Amygdala (tissue), 56 donors: Measurements from ENCODE around the gene NCOA1.
"Not testable (repeated sequence)": the region's sequence is repeated elsewhere in the genome, so short reads cannot be mapped to it uniquely, and the experiment has no call there.

Source experiments
- DNase-seq, 56 donors: peaks; one replicate each; lab custom pipeline; 2025; lab: John Stamatoyannopoulos, UW

NCOA1 gene

DNA sequence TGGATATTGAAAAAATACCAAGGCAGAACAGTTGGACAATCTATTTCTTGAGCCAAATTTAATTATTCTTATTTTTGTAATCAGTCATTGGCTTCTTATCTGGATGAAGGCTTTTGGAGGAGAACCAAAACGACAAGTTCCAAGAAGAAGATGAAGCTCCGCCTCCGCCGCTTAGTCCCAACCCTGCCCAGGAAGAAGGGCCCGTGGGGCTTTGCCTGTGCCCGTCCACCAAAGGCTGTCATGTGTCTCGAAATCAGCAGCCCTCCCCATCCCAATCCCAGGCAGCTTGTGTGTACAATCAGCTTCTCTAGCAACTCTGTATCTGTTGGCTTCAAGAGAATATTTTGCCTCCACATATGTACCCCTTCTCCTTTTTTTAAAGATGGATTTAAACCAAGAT, 277.5 kb downstream of the NCOA1 start:
- no peak for DNase-seq

DNA sequence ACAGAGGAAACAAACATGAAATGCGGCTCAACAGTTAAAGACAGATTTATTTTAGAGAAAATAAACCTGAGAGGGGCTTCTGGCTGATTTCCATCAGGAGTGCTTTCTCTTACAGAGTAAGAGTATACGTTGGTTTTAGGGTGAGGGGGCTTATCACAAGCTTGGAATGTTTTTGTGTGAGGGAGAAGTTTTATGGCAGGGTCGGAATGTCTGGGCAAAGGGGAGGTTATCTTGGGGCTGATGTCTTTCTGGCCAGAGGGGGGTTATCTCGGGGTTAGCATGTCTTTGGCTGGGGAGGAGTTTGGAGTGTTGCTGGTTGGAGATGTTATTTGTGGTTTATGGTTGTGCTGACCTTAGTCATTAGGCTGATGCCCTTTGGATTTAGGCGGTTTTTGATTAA, 280.0 kb downstream of the NCOA1 start:
- no peak for DNase-seq

DNA sequence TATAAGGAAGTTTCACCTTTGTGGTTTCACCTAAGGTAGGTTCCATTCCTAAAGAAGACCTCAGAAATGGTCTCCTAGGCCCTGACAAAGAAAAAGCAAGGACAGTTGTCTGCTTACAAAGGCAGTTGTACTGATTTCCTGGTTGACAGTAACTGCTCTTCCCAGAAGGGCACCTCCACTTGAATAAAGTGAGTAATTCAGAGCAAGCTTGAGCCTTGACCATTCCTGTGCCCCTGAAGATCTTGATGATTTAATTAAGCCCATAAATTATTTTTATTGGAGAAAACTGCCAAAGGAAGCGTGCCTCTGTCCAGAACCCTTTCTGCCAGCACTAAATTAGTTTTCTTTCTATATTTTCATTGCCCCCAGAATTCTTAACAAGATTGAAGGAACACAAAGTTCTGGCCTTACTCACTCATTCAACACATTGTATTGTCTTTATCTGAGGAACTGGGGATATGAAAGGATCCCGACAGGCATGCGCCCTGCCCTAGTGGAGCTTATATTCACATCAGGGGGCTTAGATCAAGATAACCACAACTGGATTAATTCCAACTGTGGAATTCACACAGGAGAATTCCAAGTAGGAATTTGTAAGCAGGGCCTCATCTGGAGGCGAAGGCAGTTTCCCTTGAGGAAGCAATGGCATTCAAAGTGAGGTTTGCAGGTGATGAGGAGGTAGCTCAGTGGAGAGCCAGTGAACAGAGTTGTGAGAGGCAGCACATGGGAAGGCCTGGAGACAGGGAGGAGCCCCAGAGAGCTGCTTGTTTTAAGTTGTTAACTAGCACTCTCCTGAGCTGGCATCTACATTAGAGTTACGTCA, 280.9 kb downstream of the NCOA1 start:
- DNase-seq = no peak

DNA sequence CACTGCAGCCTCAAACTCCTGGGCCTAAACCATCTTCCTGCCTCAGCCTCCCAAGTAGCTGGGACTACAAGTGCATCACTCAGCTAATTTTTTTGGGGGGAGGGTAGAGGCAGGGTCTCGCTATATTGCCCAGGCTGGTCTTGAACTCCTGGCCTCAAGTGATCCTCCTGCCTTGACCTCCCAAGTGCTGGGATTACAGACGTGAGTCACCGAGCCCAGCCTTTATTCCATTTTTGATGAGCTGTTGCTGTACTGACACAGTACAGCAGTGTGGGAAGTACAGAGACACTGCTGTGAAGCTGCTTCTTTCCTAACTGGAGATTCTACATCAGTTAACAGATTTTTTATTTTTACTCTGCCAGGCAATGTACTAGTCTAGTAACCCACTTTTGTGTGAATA, 283.3 kb downstream of the NCOA1 start:
- no peak for DNase-seq

DNA sequence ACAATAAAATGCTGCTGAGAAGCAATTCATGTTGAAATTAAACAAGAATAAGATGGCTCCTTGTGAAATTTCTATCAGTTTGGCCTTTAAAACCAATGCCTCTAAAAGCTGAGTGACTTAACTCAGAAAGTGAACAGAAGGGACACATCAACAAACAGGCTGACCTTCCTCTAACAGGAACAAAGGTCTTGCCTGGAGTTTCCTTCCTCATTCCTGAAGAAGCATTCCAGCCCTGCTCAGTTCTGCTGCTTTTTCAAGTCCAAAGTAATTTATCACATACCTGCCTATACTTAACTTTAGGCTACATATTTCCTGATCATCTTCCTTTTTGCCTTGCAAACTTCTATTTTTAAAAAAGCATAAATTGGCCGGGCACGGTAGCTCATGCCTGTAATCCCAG, 288.1 kb downstream of the NCOA1 start:
- no peak for DNase-seq

DNA sequence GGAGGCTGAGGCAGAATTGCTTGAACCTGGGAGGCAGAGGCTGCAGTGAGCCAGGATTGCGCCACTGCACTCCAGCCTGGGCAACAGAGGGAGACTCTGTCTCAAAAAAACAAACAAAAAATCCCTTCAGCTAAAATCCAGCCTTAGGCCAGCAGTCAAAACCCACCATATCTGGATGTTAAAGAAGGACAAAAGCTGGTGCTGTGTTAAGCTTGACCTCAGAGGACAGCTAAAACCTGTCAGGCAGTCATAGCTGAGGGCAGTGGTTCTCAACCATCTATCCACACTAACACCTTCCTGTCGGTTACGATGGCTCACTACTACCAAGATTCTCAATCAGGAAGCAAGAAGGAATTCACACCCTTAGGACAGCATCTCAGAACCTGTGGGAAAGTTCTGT, 292.6 kb downstream of the NCOA1 start:
- no peak for DNase-seq

DNA sequence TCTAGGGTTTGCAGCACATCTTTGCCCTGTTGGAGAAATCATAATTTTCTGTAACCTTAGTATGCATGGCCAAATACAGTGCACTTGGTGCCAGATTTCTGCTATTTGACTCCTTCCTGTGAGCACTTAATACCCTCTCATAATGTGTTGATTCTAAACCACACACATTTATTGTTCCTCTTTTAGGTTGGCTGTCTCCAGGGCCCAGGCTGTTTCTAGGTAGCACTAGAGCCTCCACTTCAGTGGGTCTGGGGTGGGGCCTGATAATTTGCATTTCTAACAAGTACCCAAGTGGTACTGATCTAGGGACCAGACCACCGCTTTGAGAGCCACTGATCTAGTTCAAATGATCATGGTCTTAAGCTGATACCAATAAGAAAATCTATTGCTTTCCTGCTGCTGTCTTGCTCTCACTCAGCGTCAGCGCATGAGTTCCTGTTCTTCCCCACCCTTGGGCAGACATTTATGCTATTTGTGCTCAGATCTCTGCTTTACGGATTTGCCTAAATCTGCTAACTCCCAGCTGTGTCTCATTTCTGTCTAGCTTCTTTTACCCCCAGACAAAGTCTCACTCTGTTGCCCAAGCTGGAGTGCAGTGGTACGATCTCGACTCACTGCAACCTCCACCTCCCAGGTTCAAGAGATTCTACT, 294.7 kb downstream of the NCOA1 start:
- no peak for DNase-seq

DNA sequence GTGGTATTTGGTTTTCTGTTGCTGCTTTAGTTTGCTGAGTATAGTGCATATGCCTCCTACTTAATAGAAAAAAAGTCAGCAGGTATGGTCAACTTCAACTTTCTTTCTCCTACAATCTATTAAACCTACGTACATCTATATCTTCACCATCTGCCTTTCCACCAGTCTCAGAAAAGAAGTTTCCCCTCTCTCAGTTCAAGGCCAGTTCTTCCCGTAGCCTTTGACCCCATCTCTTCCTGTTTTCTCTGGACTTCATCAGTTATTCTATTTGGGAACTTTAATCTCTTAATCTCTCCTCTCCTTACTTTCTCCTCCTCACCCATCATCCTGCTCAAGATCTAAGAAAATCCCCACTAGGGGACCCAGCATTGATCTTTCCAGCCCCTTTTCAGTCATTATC, 296.5 kb downstream of the NCOA1 start:
- no peak for DNase-seq

DNA sequence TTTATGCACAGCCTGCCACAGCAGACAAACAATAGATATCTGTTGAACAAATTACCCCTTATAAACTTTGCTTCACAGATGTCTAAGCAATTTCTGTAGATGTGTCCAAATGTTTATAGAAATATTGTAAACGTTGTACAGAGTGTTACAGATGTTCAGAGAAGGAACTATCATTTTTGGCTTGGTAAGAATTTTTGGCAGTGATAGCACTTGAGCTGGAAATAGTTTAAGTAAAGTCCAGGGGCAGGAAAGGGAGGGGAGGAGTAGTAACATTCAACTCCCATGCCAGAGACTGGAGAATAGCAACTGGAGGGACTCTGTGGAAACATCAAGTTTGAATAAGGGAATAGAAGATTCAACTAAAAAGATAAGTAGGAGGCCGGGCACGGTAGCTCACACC, 297.8 kb downstream of the NCOA1 start:
- no peak for DNase-seq

DNA sequence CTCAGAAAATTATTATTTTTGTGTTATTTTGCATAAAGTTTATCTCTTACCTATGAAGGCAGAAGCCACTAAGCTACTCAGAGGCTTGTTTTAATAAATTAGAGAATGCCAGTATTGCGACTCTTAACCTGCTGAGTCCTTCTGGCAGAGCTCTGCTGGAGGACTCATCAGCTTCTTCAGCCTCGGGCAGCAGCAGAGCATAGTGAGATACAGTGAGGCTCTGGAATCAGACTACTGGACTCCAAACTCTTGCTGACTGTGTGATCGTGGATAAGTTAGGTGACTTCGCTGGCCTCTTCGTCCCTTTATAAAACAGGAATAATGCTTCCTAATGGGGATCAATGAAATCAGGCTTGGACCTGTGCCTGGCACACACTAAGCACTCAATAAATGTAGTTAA, 300.4 kb downstream of the NCOA1 start:
- no peak for DNase-seq

DNA sequence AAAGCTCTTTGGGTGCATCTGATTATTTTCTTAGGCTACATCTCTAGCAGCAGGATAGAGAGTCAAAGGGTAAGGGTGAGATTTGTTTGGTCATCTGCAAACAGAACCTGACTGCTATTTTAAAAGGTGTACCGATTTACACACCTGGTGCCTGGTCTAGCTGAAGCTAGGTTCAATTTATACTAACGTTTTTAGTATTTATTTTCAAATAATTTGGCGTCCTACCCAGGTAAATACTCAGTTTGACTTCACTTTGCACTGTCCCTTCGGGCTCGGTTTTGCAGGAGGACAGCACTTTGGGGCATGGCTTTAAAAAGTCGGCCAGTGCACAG, 301.5 kb downstream of the NCOA1 start:
- DNase-seq = no peak

DNA sequence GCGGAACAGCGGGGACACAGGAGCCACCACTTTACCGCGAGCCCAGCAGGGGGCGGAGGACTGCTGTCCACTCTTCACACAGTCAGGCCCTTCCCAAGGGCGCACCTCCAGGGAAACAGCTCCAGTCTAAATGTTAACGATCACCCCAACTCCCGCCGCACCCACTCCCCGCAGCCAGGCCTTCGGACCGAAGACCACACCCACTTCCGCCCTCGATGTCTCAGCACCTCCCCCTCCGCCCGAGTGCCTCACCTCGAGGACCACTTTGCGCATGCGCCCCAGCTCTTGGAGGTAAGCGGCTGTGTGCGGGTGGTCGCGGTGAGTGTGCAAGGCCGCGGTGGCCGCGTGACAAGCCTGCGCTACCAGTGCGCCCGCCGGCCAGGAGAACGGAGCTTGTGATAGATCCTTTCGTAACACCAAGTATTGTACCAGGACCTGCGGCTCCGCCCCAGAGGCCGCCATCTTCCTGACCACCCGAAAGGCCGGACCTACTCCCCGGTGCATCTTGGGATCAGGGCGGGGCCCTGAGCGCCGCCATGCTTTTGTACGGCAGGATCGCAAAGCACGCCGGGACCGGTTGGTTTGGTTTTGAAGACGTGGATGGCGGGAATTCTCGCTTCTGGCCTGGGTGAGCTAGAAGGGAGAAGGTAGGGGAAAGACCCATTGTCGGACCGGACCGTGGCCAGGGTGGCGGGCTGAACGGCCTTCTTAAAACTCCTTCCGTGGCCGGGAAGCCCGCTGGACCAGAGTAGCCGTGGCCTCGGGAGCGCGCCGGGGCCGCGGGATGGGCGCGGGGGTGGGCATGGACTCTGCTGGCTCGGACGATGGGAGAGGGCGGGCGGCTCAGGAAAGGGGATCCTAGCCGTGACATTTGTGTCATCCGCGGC, 302.1 kb downstream of the NCOA1 start, which contains the start of the genes CENPO and PTRHD1:
CENPO (plus strand) TSS at position 552 of the 887 bp plus-strand sequence. CDS start 495 bp downstream, outside the sequence.
PTRHD1 (minus strand) TSS at position 518 of the 887 bp plus-strand sequence; CDS start at position 504, 14 bp downstream.
- peak; percentile 82 to 100 (median 96) for DNase-seq

DNA sequence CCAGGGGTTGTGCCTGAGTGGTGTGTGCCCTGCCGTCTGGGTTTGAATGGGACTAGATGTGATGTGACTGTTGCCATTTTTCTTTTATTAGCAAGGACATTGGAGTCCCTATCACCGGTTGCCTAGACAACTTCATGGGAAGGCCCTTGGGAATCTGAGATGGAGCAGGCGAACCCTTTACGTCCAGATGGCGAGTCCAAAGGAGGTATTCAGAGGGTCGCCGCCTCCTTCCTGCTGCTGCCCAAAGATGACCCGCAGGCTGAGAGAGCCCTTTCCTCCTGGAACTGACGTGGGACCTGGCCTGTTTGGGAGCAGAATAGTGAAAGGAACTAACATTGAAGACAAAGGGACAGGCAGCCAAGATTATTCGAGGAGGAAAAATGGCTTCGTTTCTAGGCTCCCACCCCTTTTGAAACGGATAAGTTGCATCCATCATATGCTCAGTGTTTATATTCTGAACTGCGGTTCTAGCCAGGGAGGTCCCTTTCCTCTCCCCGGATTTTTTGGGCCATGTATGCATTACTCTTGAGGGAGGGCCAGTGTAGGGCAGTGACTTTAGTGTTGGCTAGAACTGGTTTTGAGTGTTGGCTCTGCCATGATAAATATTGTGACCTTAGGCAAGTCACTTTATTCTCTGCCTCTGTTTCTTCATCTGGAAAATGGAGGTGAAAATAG, 302.8 kb downstream of the NCOA1 start:
- DNase-seq = peak in 2 of 56 donors; percentile 33 to 45

DNA sequence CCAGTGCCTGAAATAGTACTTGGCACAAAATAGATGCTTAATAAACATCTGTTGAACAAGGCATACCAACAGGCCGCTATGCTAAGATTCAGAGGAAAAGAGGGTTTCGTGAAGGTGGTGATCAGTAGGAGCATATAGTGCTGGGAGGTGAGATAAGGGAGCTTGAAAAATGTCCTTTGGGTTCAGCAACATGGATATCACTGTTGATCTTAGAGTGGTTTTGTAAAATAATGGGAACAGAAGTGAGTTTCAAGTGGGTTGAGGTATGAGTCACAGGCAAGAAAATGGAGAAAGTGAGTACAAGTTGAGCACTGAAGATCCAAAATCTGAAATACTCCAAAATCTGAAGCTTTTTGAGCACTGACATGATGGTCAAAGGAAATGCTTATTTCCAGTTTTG, 306.6 kb downstream of the NCOA1 start:
- no peak for DNase-seq

DNA sequence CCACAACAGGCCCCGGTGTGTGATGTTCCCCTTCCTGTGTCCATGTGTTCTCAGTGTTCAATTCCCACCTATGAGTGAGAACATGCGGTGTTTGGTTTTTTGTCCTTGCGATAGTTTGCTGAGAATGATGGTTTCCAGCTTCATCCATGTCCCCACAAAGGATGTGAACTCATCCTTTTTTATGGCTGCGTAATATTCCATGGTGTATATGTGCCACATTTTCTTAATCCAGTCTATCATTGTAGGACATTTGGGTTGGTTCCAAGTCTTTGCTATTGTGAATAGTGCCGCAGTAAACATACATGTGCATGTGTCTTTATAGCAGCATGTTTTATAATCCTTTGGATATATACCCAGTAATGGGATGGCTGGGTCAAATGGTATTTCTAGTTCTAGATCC, 309.4 kb downstream of the NCOA1 start:
- not testable (repeated sequence) for DNase-seq

DNA sequence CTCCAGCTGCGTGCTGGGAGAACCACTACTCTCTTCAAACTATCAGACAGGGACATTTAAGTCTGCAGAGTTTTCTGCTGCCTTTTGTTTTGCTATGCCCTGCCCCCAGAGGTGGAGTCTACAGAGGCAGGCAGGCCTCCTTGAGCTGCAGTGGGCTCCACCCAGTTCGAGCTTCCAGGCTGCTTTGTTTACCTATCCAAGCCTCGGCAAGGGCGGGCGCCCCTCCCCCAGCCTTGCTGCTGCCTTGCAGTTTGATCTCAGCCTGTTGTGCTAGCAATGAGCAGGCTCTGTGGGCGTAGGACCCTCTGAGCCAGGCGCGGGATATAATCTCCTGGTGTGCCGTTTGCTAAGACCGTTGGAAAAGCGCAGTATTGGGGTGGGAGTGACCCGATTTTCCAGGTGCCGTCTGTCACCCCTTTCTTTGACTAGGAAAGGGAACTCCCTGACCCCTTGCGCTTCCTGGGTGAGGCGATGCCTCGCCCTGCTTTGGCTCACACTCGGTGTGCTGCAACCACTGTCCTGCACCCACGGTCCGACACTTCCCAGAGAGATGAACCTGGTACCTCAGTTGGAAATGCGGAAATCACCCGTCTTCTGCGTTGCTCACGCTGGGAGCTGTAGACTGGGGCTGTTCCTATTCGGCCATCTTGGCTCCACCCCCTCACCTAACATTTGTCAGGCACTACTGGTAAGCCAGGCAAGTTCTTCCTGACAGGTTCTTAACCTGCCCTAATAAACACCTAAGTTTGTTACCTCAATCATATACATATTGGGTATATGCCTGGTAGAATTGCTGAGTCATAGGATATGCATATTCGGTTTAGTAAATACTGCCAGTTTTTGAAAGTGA, 315.0 kb downstream of the NCOA1 start:
- not testable (repeated sequence) for DNase-seq

DNA sequence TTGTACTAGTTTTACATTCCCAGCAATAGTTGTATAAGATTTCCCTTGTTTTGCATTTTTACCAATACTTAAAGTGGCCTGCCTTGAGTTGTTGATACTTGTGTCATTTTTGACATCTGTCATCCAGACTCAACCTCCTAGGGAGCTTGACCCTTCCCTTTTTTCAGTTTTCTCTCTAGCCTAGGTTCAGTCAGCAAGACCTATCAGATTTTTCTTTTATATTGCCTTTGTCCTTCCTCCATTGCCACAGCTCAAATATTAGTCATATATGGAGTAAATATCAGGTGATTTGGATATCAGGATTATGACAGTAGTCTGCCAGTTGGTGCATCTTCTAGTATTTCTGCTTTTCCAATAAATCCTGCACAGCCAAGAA, 315.6 kb downstream of the NCOA1 start:
- DNase-seq = no peak

DNA sequence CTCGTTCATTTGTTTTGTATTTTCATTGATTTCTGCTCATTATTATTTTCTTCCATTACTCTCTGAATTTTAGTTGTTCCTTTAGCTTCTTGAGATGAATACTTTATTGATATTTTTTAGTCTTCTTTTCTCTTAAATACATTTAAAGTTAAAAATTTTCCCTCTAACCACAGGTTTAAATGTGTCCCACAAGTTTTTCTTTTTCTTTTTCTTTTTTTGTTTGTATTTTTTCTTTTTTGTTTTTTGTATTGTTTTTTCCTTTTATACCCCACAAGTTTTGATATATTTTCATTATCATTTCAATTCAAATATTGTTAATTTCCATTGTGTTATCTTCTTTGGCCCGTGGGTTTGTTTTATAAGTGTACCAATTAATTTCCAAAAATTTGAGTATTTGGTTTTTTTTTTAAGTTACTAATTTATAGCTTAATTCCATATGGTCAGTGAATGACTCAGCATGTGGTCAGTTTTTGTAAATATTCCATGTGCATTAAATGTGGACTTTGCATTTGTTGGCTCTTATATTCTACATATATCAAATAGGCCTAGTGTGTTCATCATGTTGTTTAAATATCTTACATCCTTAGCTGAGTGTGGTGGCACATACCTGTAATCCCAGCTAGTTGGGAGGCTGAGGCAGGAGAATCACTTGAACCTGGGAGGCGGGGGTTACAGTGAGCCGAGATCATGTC, 318.4 kb downstream of the NCOA1 start:
- DNase-seq = no peak

DNA sequence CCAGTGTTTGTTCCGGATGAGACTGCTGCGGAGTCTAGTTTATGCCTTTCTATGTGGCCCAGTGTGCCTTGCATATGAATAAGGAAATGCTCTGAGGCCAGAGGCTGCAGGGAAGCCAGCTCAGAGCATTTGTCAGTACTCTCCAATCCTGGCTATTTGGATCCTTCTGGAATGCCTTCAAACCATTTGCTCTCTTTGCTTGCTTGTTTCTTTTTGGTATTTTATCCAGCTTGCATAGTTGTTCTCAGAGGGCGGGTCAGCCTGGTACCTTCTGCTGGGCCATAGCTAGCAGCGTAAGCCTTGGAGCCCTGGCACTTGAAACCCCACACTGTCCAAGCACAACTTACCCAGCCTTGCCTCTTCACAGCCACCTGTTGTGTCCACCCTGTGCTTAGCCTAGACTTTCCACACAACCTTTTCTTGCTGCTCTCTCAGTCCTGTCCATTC, 322.7 kb downstream of the NCOA1 start:
- peak in 12 of 56 donors; percentile 12 to 49 (median 38) for DNase-seq
